IMR-90 (cell line): Measurements from ENCODE around the gene ARHGAP24. TPM values are rescaled to one million over a fixed set of nuclear protein-coding genes. Genes with fewer than 3 reads are reported as not detected.

Source experiments
- ATAC-seq: fragments of 200-7000 bp; cut with Tn5 transposase; 2 replicates; pipeline ENCODE4 v1.9.1; 2020; ENCODE audit warnings: low read depth, mild to moderate bottlenecking, moderate library complexity
- BruUV-seq: library from RNA; stranded (reverse); fragments of 400-500 nt; replicated peaks from 2 replicates; lab custom pipeline; 2021; lab: Mats Ljungman, UMichigan
- CTCF ChIA-PET: fragments of 300-600 bp; formaldehyde crosslinking; extraction: SDS; loops from one replicate; lab custom pipeline; 2021; ENCODE audit warnings: antibody characterized with exemption; lab: Yijun Ruan, JAX
- POLR2A ChIA-PET: fragments of 300-600 bp; sonication (Branson Sonifier 250); formaldehyde crosslinking; loops from one replicate; lab custom pipeline; 2022; ENCODE audit warnings: antibody characterized with exemption; ENCODE audit not compliant: unreplicated experiment; lab: Charles Lee
- DNase-seq: peaks from one replicate; pipeline ENCODE4 v3.0.0; 2013
- H2AFZ ChIP-seq: replicated peaks from 2 replicates; pipeline ENCODE3; 2013; ENCODE audit warnings: low read length, mild to moderate bottlenecking; ENCODE audit not compliant: poor library complexity
- H2AK5ac ChIP-seq: 2 replicates; pipeline ENCODE4 v1.6.1; 2013; ENCODE audit warnings: low read depth, low read length, inconsistent platforms
- H2AK9ac ChIP-seq: replicated peaks from 2 replicates; pipeline ENCODE3; 2013; ENCODE audit warnings: mild to moderate bottlenecking, low read depth, low read length, moderate library complexity; ENCODE audit not compliant: poor library complexity
- H2BK120ac ChIP-seq: 2 replicates; pipeline ENCODE4 v1.6.1; 2013; ENCODE audit warnings: low read depth, low read length, inconsistent platforms
- H2BK15ac ChIP-seq: 3 replicates; pipeline ENCODE4 v1.6.1; 2013; ENCODE audit warnings: low read depth, low read length, inconsistent platforms
- H2BK20ac ChIP-seq: 2 replicates; pipeline ENCODE4 v1.6.1; 2013; ENCODE audit warnings: low read depth, mild to moderate bottlenecking, inconsistent platforms, low read length, moderate library complexity
- H2BK5ac ChIP-seq: 2 replicates; pipeline ENCODE4 v1.6.1; 2013; ENCODE audit warnings: mild to moderate bottlenecking, low read depth, low read length, inconsistent platforms; ENCODE audit not compliant: poor library complexity, severe bottlenecking
- H3K14ac ChIP-seq: replicated peaks from 2 replicates; pipeline ENCODE4 v1.6.1; 2013; ENCODE audit warnings: low read depth, low read length, inconsistent platforms
- H3K18ac ChIP-seq: 2 replicates; pipeline ENCODE4 v1.6.1; 2013; ENCODE audit warnings: low read depth, low read length, control low read depth
- H3K23ac ChIP-seq: 2 replicates; pipeline ENCODE4 v1.6.1; 2013; ENCODE audit warnings: low read depth, low read length, inconsistent platforms
- H3K27ac ChIP-seq: 2 replicates; pipeline ENCODE4 v1.5.1; 2013; ENCODE audit warnings: mild to moderate bottlenecking, control low read depth, low read length; ENCODE audit not compliant: insufficient read depth
- H3K27me3 ChIP-seq: 2 replicates; pipeline ENCODE4 v1.6.1; 2013; ENCODE audit warnings: low read length; ENCODE audit not compliant: control insufficient read depth, insufficient read depth
- H3K36me3 ChIP-seq: 2 replicates; pipeline ENCODE4 v1.6.1; 2013; ENCODE audit warnings: low read length, mixed read lengths; ENCODE audit not compliant: control insufficient read depth, insufficient read depth
- H3K4ac ChIP-seq: 2 replicates; pipeline ENCODE4 v1.6.1; 2013; ENCODE audit warnings: low read depth, low read length, inconsistent platforms
- H3K4me1 ChIP-seq: 2 replicates; pipeline ENCODE4 v1.6.1; 2013; ENCODE audit warnings: low read length, mixed read lengths; ENCODE audit not compliant: control insufficient read depth, insufficient read depth
- H3K4me2 ChIP-seq: 2 replicates; pipeline ENCODE4 v1.6.1; 2013; ENCODE audit warnings: low read depth, mild to moderate bottlenecking, control low read depth, low read length, moderate library complexity
- H3K4me3 ChIP-seq: 2 replicates; pipeline ENCODE4 v1.5.1; 2013; ENCODE audit warnings: low read depth, mild to moderate bottlenecking, control low read depth, low read length, moderate library complexity; ENCODE audit not compliant: insufficient read depth
- H3K56ac ChIP-seq: 2 replicates; pipeline ENCODE4 v1.6.1; 2013; ENCODE audit warnings: low read length, inconsistent platforms; ENCODE audit not compliant: insufficient read depth; ENCODE audit errors: extremely low read depth
- H3K79me1 ChIP-seq, 2 experiments: 2 replicates each; pipeline ENCODE4 v1.6.1; 2013; ENCODE audit warnings: low read length in 2 of 2, inconsistent platforms in 1 of 2, low read depth in 1 of 2
- H3K9ac ChIP-seq: 2 replicates; pipeline ENCODE4 v1.6.1; 2013; ENCODE audit warnings: low read depth, low read length, control low read depth
- H3K9me1 ChIP-seq: 2 replicates; pipeline ENCODE4 v1.6.1; 2013; ENCODE audit warnings: low read length, inconsistent platforms; ENCODE audit not compliant: insufficient read depth
- H3K9me3 ChIP-seq: 2 replicates; pipeline ENCODE4 v1.6.1; 2013; ENCODE audit warnings: low read length; ENCODE audit not compliant: control insufficient read depth, insufficient read depth
- H4K20me1 ChIP-seq: 2 replicates; pipeline ENCODE4 v1.6.1; 2013; ENCODE audit warnings: low read length, inconsistent platforms; ENCODE audit not compliant: insufficient read depth
- H4K5ac ChIP-seq: 2 replicates; pipeline ENCODE4 v1.6.1; 2013; ENCODE audit warnings: mild to moderate bottlenecking, low read depth, low read length, control low read depth
- H4K8ac ChIP-seq, 2 experiments: 2 replicates each; pipeline ENCODE4 v1.6.1; 2013; ENCODE audit warnings: low read depth in 2 of 2, low read length in 2 of 2, control low read depth in 1 of 2, inconsistent platforms in 1 of 2
- H4K91ac ChIP-seq: 2 replicates; pipeline ENCODE4 v1.6.1; 2013; ENCODE audit warnings: low read depth, low read length, inconsistent platforms; ENCODE audit not compliant: insufficient read depth
- BHLHE40 ChIP-seq: fragments of 150-350 bp; IDR thresholded peaks from 2 replicates; pipeline ENCODE4 v1.6.1; 2016; ENCODE audit warnings: mild to moderate bottlenecking, low read depth, low read length
- CEBPB ChIP-seq: IDR thresholded peaks from 2 replicates; pipeline ENCODE4 v1.6.1; 2012; ENCODE audit warnings: low read depth, low read length, improper control_type of control experiment
- FOS ChIP-seq: fragments of 150-350 bp; IDR thresholded peaks from 2 replicates; pipeline ENCODE4 v1.6.1; 2016; ENCODE audit warnings: low read depth, low read length
- MAFK ChIP-seq: IDR thresholded peaks from 2 replicates; pipeline ENCODE4 v1.6.1; 2012; ENCODE audit warnings: low read depth, low read length, improper control_type of control experiment
- MXI1 ChIP-seq: IDR thresholded peaks from 2 replicates; pipeline ENCODE4 v1.6.1; 2012; ENCODE audit warnings: low read depth, mild to moderate bottlenecking, low read length, moderate library complexity, borderline replicate concordance
- POLR2A ChIP-seq: IDR thresholded peaks from 2 replicates; pipeline ENCODE4 v1.6.1; 2012; ENCODE audit warnings: mild to moderate bottlenecking, low read depth, low read length
- RCOR1 ChIP-seq: IDR thresholded peaks from 2 replicates; pipeline ENCODE4 v1.6.1; 2012; ENCODE audit warnings: mild to moderate bottlenecking, low read length, improper control_type of control experiment; ENCODE audit not compliant: insufficient replicate concordance
- RFX5 ChIP-seq: IDR thresholded peaks from 2 replicates; pipeline ENCODE4 v1.8.0; 2012; ENCODE audit warnings: low read depth, mild to moderate bottlenecking, low read length, moderate library complexity
- WGBS, 2 experiments: methylation state at CpG; one replicate each; pipeline versions ENCODE4 v1.1.5 to v1.1.7; 2013; ENCODE audit warnings: missing lambda C conversion rate in 2 of 2; ENCODE audit not compliant: insufficient read length in 1 of 2; ENCODE audit errors: extremely low coverage in 2 of 2; 5-methylcytosine and 5-hydroxymethylcytosine counted together
- dilution Hi-C: fragments of 300-500 bp; cut with HindIII; formaldehyde crosslinking; loops from one replicate; pipeline ENCODE4 v1.14.3; 2018; ENCODE audit warnings: low sequenced_read_pairs; ENCODE audit not compliant: unreplicated experiment
- in situ Hi-C: fragments of 300-500 bp; cut with MboI; formaldehyde crosslinking; loops from 3 replicates; pipeline ENCODE4 v1.14.3; 2019; ENCODE audit warnings: low sequenced_read_pairs, inconsistent platforms, mixed read lengths
- intact Hi-C: fragments of 100-400 bp; cut with micrococcal nuclease; formaldehyde crosslinking; loops from 2 replicates; pipeline ENCODE4 v1.10.0; 2022
- polyA plus RNA-seq, 3 experiments: library from polyadenylated mRNA; depleted of rRNA; stranded (reverse); fragments of >200 nt; gene quantifications; 2 replicates each; pipeline ENCODE4 v1.2.3, GENCODE V29; 2012; ENCODE audit warnings: low replicate concordance in 1 of 3
- total RNA-seq: library from RNA; depleted of rRNA; stranded (reverse); fragments of >200 nt; gene quantifications from 2 replicates; pipeline ENCODE4 v1.2.3, GENCODE V29; 2012
- TF ChIP-seq, protein P1 (sequence below): fragments of 150-350 bp; IDR thresholded peaks from 2 replicates; pipeline ENCODE4 v1.6.1; 2016; ENCODE audit warnings: low read depth, mild to moderate bottlenecking, low read length, moderate library complexity, borderline replicate concordance
- TF ChIP-seq, protein P2 (sequence below): fragments of 150-350 bp; IDR thresholded peaks from 2 replicates; pipeline ENCODE4 v1.6.1; 2017; ENCODE audit warnings: mild to moderate bottlenecking, antibody characterized with exemption, low read length, low read depth

The ARHGAP24 gene
- total and polyA plus RNA-seq, 2 of the 4 experiments (the other 2 are of a cell fraction) = 11.9 to 24.0 TPM

DNA sequence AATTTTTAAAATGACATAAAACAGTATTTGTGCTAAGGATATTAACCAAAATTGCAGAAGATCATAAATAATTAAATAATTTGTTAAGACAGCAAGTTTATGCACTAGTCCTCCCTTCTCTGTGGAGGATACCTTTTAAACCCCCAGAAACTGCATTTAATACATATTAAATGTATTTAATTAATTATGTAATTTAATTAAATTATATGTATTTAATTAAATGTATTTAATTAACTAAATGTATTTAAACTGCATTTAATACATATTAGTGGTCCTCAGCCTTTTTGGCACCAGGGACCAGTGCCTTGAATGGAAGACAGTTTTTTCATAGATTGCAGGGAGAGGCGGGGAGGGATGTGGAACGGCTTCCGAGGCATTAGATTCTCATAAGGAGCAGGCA, 404.6 kb downstream of the ARHGAP24 start:
- no peak overlapping the region for H2BK5ac ChIP-seq
- no peak overlapping the region for H4K5ac ChIP-seq
- H4K91ac ChIP-seq = no peak overlapping the region
- intact Hi-C loops (no loop called here), dilution Hi-C loops (no loop called here), in situ Hi-C loops (no loop called here)
- no peak overlapping the region for H2BK20ac ChIP-seq
- H2AFZ ChIP-seq = no peak overlapping the region
- no peak overlapping the region for H2AK9ac ChIP-seq
- H2AK5ac ChIP-seq = no peak overlapping the region
- no peak overlapping the region for H3K27ac ChIP-seq
- no peak overlapping the region for H2BK120ac ChIP-seq
- ATAC-seq (no peak), DNase-seq (no peak)
- H3K14ac ChIP-seq = no peak overlapping the region
- H4K20me1 ChIP-seq = no peaks in the 10 kb centered on the region; the same call in 1 of the 2 replicates
- no peak overlapping the region for H3K23ac ChIP-seq
- no peaks in the 10 kb centered on the region for H3K27me3 ChIP-seq
- no peak overlapping the region for H2BK15ac ChIP-seq
- no peaks in the 10 kb centered on the region for H3K9me3 ChIP-seq
- no peaks in the 10 kb centered on the region for H3K4me1 ChIP-seq
- ChIA-PET CTCF (no interaction called here), POLR2A (no interaction called here)
- TF ChIP-seq CEBPB (no peak), RFX5 (no peak), RCOR1 (no peak), POLR2A (no peak), MXI1 (no peak), FOS (no peak), BHLHE40 (no peak), MAFK (no peak)
- TF ChIP-seq, protein P1, sequence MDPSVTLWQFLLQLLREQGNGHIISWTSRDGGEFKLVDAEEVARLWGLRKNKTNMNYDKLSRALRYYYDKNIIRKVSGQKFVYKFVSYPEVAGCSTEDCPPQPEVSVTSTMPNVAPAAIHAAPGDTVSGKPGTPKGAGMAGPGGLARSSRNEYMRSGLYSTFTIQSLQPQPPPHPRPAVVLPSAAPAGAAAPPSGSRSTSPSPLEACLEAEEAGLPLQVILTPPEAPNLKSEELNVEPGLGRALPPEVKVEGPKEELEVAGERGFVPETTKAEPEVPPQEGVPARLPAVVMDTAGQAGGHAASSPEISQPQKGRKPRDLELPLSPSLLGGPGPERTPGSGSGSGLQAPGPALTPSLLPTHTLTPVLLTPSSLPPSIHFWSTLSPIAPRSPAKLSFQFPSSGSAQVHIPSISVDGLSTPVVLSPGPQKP = no peak
- TF ChIP-seq, protein P2, sequence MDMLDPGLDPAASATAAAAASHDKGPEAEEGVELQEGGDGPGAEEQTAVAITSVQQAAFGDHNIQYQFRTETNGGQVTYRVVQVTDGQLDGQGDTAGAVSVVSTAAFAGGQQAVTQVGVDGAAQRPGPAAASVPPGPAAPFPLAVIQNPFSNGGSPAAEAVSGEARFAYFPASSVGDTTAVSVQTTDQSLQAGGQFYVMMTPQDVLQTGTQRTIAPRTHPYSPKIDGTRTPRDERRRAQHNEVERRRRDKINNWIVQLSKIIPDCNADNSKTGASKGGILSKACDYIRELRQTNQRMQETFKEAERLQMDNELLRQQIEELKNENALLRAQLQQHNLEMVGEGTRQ = no peak
- H3K4ac ChIP-seq = no peak overlapping the region
- no peak overlapping the region for H3K9ac ChIP-seq
- H3K79me1 ChIP-seq = peaks cover 23 to 40% of the 10 kb centered on the region in 2 experiments
- no peak overlapping the region for H4K8ac ChIP-seq
- H3K18ac ChIP-seq = no peak overlapping the region
- no peak overlapping the region for H3K4me2 ChIP-seq
- no peaks in the 10 kb centered on the region for H3K36me3 ChIP-seq
- no peak overlapping the region for H3K4me3 ChIP-seq
- no peak overlapping the region for H3K56ac ChIP-seq
- WGBS, 2 experiments = no CpG with 5 or more reads among the region's 3 CpGs
- peaks cover 4% of the 10 kb centered on the region for H3K9me1 ChIP-seq
- no TSS peak for BruUV-seq
